ENCODE measurements around the gene ABCF2.

GRCh38 chr7:151166629-151167196, 60.3 kb downstream of the ABCF2 start:
- TF ChIP-seq CTCF (conservative IDR thresholded peaks at IDR 0.05; ENCODE audit: low read depth, low read length), result no peak
- TF ChIP-seq EZH2 (IDR thresholded peaks at IDR 0.05; ENCODE audit: borderline replicate concordance, low read depth, low read length, poor library complexity, severe bottlenecking), result peak; percentile 96

Data from A673 (cell line).